Caco-2 (cell line): ENCODE results near the gene ZNF776. TPM values are rescaled to one million over a fixed set of nuclear protein-coding genes. Genes with fewer than 3 reads are reported as not detected.
"Not testable (repeated sequence)": the region's sequence is repeated elsewhere in the genome, so short reads cannot be mapped to it uniquely, and the experiment has no call there.

Experiments used
- BruUV-seq: library from RNA; stranded (reverse); fragments of 400-500 nt; replicated peaks from 2 replicates; lab custom pipeline; 2021; lab: Mats Ljungman, UMichigan
- CTCF ChIA-PET: fragments of 300-600 bp; sonication (Branson Sonifier 250); formaldehyde crosslinking; loops from one replicate; lab custom pipeline; 2022; ENCODE audit warnings: antibody characterized with exemption; lab: Charles Lee
- POLR2A ChIA-PET: fragments of 300-600 bp; sonication (Branson Sonifier 250); formaldehyde crosslinking; loops from one replicate; lab custom pipeline; 2022; ENCODE audit warnings: antibody characterized with exemption; lab: Charles Lee
- DNase-seq, 2 experiments: peaks; one replicate each; pipeline versions ENCODE4 v3.0.0 to v3.0.0-alpha.2; 2020 to 2022
- H3K27me3 ChIP-seq: replicated peaks from 2 replicates; pipeline ENCODE4 v1.6.0; 2011; ENCODE audit warnings: low read length; ENCODE audit not compliant: control insufficient read depth, insufficient read depth
- H3K36me3 ChIP-seq: 2 replicates; pipeline ENCODE4 v1.5.1; 2011; ENCODE audit warnings: low read length; ENCODE audit not compliant: control insufficient read depth, insufficient read depth
- H3K4me1 ChIP-seq: fragments of 250-450 bp; sonication (Bioruptor Pico); 2 replicates; pipeline ENCODE4 v1.5.1; 2020; ENCODE audit warnings: mild to moderate bottlenecking
- H3K4me3 ChIP-seq: 2 replicates; pipeline ENCODE4 v1.5.1; 2011; ENCODE audit warnings: low read depth, mild to moderate bottlenecking, control low read depth, low read length
- H3K9me3 ChIP-seq: fragments of 250-450 bp; sonication (Bioruptor Pico); 2 replicates; pipeline ENCODE4 v1.5.1; 2020; ENCODE audit warnings: mild to moderate bottlenecking, moderate library complexity
- H3K27ac Mint-ChIP-seq: one replicate; pipeline ENCODE4 v1.8.0; 2022; ENCODE audit warnings: mixed read lengths; ENCODE audit not compliant: unreplicated experiment
- H3K27me3 Mint-ChIP-seq: one replicate; pipeline ENCODE4 v1.8.0; 2022; ENCODE audit warnings: mixed read lengths; ENCODE audit not compliant: insufficient read depth, unreplicated experiment
- H3K36me3 Mint-ChIP-seq: one replicate; pipeline ENCODE4 v1.8.0; 2022; ENCODE audit warnings: mild to moderate bottlenecking, mixed read lengths; ENCODE audit not compliant: insufficient read depth, unreplicated experiment
- H3K4me1 Mint-ChIP-seq: one replicate; pipeline ENCODE4 v1.8.0; 2022; ENCODE audit warnings: low read depth, mixed read lengths; ENCODE audit not compliant: unreplicated experiment
- H3K4me3 Mint-ChIP-seq: one replicate; pipeline ENCODE4 v1.8.0; 2022; ENCODE audit warnings: mild to moderate bottlenecking, moderate library complexity, mixed read lengths; ENCODE audit not compliant: unreplicated experiment
- H3K9me3 Mint-ChIP-seq: one replicate; pipeline ENCODE4 v1.8.0; 2022; ENCODE audit warnings: mixed read lengths; ENCODE audit not compliant: unreplicated experiment
- intact Hi-C: fragments of 100-400 bp; cut with micrococcal nuclease; formaldehyde crosslinking; loops from one replicate; pipeline ENCODE4 v1.10.0; 2022; ENCODE audit not compliant: unreplicated experiment
- total RNA-seq: library from RNA; stranded (reverse); gene quantifications from 2 replicates; pipeline ENCODE4 v1.2.3, GENCODE V29; 2022
- TF ChIP-seq, protein P1 (sequence below), 2 experiments: fragments of 200-600 bp in 1 of 2; IDR thresholded peaks; 1 replicate in 1 of 2; 2 replicates in 1 of 2; pipeline versions ENCODE4 v1.5.1 to v1.8.0; 2011 to 2022; ENCODE audit warnings: antibody characterized with exemption in 1 of 2, control low read depth in 1 of 2, inconsistent platforms in 1 of 2, low read depth in 1 of 2, low read length in 1 of 2, mild to moderate bottlenecking in 1 of 2, moderate library complexity in 1 of 2; ENCODE audit not compliant: insufficient read depth in 1 of 2, severe bottlenecking in 1 of 2, unreplicated experiment in 1 of 2

Gene ZNF776
- total RNA-seq, 1 experiment from 2014 or later, result 16.0 TPM

- Mint-ChIP-seq H3K27ac (no peak overlapping the region), H3K36me3 (peaks cover 27% of the 10 kb centered on the region)
- no peaks in the 10 kb centered on the region; the same call in 1 of the 2 replicates for H3K36me3 ChIP-seq
Measured at GRCh38 chr19:57786906-57787305, 40.3 kb downstream of the ZNF776 start.

GRCh38 chr19:57788114-57788692 is 41.6 kb downstream of the ZNF776 start:
- BruUV-seq, result no TSS peak
- no peaks in the 10 kb centered on the region for H3K4me1 Mint-ChIP-seq
- CTCF ChIA-PET, result no interaction called here

More at GRCh38 chr19:57786906-57787305, 40.3 kb downstream of the ZNF776 start:
- Mint-ChIP-seq H3K9me3 (no peaks in the 10 kb centered on the region), H3K4me1 (no peaks in the 10 kb centered on the region), H3K27me3 (no peaks in the 10 kb centered on the region), H3K4me3 (no peak overlapping the region)
- H3K4me1 ChIP-seq, result no peaks in the 10 kb centered on the region
- ChIA-PET CTCF (no interaction called here), POLR2A (no interaction called here)
- H3K4me3 ChIP-seq, result no peak overlapping the region
- intact Hi-C loops, result no loop called here
- TF ChIP-seq, protein P1, sequence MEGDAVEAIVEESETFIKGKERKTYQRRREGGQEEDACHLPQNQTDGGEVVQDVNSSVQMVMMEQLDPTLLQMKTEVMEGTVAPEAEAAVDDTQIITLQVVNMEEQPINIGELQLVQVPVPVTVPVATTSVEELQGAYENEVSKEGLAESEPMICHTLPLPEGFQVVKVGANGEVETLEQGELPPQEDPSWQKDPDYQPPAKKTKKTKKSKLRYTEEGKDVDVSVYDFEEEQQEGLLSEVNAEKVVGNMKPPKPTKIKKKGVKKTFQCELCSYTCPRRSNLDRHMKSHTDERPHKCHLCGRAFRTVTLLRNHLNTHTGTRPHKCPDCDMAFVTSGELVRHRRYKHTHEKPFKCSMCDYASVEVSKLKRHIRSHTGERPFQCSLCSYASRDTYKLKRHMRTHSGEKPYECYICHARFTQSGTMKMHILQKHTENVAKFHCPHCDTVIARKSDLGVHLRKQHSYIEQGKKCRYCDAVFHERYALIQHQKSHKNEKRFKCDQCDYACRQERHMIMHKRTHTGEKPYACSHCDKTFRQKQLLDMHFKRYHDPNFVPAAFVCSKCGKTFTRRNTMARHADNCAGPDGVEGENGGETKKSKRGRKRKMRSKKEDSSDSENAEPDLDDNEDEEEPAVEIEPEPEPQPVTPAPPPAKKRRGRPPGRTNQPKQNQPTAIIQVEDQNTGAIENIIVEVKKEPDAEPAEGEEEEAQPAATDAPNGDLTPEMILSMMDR (IDR thresholded peaks at IDR 0.05; ENCODE audit: insufficient read depth in 1 of 2, low read depth in 1 of 2, low read length in 1 of 2, severe bottlenecking in 1 of 2, unreplicated experiment in 1 of 2), result no peak
- no peaks in the 10 kb centered on the region for H3K27me3 ChIP-seq
- DNase-seq, result no peak
- BruUV-seq, result no TSS peak
- H3K9me3 ChIP-seq, result no peaks in the 10 kb centered on the region

GRCh38 chr19:57789288-57789687 is 42.7 kb downstream of the ZNF776 start:
- Histone ChIP-seq H3K4me1 (no peaks in the 10 kb centered on the region), H3K36me3 (no peaks in the 10 kb centered on the region; the same call in 1 of the 2 replicates), H3K27me3 (no peaks in the 10 kb centered on the region), H3K4me3 (no peak overlapping the region), H3K9me3 (no peaks in the 10 kb centered on the region)
- TF ChIP-seq, protein P1 (IDR thresholded peaks at IDR 0.05; ENCODE audit: insufficient read depth in 1 of 2, low read depth in 1 of 2, low read length in 1 of 2, severe bottlenecking in 1 of 2, unreplicated experiment in 1 of 2), result no peak
- ChIA-PET POLR2A (no interaction called here), CTCF (no interaction called here)
- peaks cover 35% of the 10 kb centered on the region for H3K36me3 Mint-ChIP-seq
- BruUV-seq, result no TSS peak
- no peaks in the 10 kb centered on the region for H3K9me3 Mint-ChIP-seq
- no peaks in the 10 kb centered on the region for H3K27me3 Mint-ChIP-seq
- H3K4me3 Mint-ChIP-seq, result no peak overlapping the region
- H3K4me1 Mint-ChIP-seq, result no peaks in the 10 kb centered on the region
- H3K27ac Mint-ChIP-seq, result no peak overlapping the region
- intact Hi-C loops, result no loop called here
- no peak for DNase-seq

More at GRCh38 chr19:57788114-57788692, 41.6 kb downstream of the ZNF776 start:
- Mint-ChIP-seq H3K27ac (no peak overlapping the region), H3K9me3 (no peaks in the 10 kb centered on the region), H3K4me3 (no peak overlapping the region), H3K36me3 (peaks cover 32% of the 10 kb centered on the region), H3K27me3 (no peaks in the 10 kb centered on the region)
- no peaks in the 10 kb centered on the region for H3K9me3 ChIP-seq
- TF ChIP-seq, protein P1 (IDR thresholded peaks at IDR 0.05; ENCODE audit: insufficient read depth in 1 of 2, low read depth in 1 of 2, low read length in 1 of 2, severe bottlenecking in 1 of 2, unreplicated experiment in 1 of 2), result no peak
- no peaks in the 10 kb centered on the region; the same call in 1 of the 2 replicates for H3K36me3 ChIP-seq
- no peak for DNase-seq
- POLR2A ChIA-PET, result interaction anchor here (0.6 to 0.7 kb wide), 2 partner anchors 8 to 61 kb away, joined by 3 read pairs; no protein-coding TSS in a partner anchor
- no peaks in the 10 kb centered on the region for H3K27me3 ChIP-seq
- no peaks in the 10 kb centered on the region for H3K4me1 ChIP-seq
- H3K4me3 ChIP-seq, result no peak overlapping the region
- intact Hi-C loops, result no loop called here

DNA sequence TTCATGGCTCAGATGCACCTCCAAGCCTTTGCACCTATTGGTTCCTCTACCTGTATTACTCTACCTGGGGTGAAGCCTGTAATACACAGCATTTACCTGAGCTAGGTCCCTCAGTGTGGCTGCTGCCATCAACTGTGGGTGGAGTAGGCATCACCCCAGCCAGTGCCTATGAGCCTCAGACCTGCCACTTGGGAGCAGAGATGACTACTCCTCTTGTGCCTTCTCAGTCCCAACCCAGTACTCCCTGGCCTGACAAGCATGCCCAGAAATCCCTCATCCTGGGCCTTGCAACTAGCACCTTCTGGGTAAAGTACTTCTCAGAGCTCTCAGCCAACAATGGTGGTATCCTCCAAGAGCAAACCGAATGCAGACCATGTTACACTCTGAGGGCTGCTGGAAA is 50.0 kb downstream of the ZNF776 start:
- H3K27me3 ChIP-seq, DNase-seq, H3K4me3 Mint-ChIP-seq, BruUV-seq, H3K27me3 Mint-ChIP-seq, CTCF ChIA-PET, H3K4me1 ChIP-seq, POLR2A ChIA-PET, H3K27ac Mint-ChIP-seq, H3K4me1 Mint-ChIP-seq, H3K9me3 Mint-ChIP-seq, H3K4me3 ChIP-seq, H3K36me3 ChIP-seq, intact Hi-C loops, H3K9me3 ChIP-seq: not testable (repeated sequence)
- H3K36me3 Mint-ChIP-seq, result peaks cover 43% of the 10 kb centered on the region
